ENCODE results near the gene CLEC16A.

Gene CLEC16A

DNA sequence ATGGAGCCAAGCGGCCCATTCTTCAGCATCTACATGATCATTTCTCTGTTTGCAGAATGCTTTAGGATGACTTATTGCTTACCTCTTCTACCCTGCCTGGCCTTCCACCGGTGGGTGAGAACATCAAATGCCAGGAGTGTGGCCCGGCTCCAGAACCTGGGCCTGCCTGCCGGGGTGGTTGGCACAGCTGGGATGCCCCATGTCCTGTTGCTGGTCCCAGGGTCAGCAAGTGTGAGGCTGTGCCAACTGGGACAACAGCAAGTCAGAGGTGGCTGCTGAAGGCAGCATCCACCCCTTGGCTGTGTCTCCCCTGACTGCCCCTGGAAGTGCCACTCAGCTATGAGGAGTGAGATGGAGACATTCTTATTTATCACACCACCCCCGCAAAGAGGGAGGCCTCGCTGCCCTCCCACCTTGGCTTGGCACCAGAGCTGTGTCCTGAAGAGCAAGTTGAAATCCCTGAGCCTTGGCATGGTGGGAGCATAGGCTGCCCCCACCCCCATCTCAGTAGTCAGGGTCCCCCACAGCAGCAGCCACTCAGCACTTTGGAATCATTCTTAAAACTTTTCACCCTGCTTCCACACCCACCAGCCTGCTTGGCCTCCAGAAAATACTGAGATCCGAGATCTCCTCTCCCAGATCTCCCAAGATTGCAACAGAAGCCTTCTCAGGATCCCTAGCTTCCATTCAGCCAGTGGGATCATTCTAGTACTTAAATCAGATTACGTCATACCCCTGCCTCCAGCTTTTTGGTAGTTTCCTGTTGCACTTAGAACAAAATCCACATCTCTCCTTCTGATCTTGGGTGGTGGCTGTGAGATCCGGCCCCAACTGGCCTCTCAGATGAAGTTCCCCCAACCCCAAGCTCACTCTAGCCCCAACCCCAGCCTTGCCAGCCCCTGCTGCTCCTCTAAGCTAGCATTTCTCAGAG is 184.1 kb downstream of the CLEC16A start:
- DNase-seq = no peak

DNA sequence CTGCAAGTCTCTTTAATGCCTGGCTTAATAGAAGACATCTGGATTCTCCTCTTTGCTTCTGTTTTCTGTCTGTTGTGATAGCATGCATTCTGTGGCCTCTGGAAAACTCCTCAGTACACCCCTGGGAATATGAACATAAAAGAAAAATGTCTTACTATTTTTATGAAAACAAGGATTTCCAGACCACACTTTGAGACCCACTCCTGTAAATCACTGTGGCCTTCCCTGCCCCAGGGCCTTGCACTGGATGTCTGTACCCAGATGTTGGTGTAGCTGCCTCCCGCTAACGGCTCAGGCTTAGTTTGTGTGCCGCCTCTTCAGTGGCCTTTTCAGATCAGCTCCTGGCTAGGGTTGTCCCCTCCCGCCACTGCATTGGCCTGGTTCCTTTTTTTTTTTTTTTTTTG is 185.0 kb downstream of the CLEC16A start:
- no peak for DNase-seq

DNA sequence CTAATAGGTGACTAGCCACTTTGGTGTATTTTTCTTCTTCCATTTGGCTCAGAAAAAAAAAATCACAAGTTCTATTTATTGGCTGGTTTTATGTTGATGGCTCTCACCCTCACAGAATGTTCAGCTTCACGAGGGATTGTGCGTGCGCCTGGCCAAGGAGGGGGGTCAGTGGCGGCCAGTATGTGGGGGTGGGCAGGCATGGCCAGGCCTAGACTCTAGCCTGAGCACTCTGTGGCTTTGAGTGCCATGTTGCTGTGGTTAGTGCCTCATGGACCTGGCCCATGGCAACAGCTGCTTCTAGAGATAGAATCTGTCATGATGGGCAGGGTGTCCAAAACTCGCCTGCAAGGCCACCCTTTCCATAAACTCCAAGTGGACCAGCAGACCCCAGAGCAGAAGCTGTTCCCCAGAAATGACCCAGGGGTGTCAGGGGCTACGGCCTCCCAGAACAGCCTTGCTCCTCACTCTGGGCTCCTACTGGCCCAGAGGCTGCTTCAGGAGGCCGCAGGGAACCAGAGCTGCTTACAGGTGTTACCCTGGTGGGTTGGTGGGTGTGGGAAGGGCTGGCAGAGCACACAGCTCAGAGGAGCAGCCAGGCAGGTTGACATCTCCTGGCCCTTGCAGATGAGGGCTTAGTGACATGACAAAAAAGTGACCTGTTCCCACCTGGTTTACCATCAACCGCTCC is 186.8 kb downstream of the CLEC16A start:
- no peak for DNase-seq

DNA sequence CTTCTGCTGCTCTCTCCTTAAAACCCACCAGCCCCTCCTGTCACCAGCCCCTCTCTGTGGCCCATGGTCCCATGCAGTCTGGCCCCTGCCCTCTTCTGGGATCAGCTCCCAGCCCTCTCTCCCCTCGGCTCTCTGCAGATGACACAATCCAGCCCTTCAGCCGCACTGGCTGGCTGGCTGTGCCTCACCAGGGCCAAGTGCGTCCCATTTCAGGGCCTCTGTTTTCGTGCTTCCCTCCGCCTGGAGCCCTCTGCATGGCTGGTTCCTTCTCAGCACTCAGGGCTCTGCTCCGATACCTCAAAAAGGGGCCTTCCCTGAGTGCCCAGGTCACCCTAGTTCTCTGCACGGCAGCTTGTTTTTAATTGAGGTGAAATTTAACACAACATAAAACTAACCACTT is 187.3 kb downstream of the CLEC16A start:
- no peak for DNase-seq

DNA sequence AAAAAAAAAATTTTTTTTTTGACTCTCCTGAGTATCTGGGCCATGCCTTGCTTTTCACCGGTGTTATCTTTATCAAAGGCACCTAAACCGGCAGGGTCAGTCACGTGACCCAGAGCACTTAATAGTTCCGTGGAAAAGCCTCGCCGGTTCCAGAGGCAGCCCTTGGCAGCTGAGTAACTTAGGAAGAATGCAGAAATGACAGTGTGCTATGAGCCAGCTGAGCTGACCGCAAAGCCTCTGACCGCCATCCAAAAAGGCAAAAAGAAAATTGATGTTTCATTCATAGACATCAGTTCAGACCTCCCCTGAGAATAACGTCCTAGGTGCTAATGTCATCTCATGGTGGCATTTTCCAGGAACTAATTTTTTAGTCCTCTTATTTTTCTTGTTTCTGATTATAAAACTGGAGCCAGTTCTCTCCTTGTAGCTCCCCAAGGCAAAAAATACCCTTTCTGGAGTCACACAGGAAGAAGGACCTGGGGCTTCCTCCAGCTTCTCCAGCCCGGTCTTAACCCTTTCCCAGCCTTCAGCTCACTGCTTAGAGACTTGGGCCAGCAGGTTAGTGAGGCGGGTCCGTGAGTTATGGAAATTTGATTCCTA is 189.1 kb downstream of the CLEC16A start:
- no peak for DNase-seq

DNA sequence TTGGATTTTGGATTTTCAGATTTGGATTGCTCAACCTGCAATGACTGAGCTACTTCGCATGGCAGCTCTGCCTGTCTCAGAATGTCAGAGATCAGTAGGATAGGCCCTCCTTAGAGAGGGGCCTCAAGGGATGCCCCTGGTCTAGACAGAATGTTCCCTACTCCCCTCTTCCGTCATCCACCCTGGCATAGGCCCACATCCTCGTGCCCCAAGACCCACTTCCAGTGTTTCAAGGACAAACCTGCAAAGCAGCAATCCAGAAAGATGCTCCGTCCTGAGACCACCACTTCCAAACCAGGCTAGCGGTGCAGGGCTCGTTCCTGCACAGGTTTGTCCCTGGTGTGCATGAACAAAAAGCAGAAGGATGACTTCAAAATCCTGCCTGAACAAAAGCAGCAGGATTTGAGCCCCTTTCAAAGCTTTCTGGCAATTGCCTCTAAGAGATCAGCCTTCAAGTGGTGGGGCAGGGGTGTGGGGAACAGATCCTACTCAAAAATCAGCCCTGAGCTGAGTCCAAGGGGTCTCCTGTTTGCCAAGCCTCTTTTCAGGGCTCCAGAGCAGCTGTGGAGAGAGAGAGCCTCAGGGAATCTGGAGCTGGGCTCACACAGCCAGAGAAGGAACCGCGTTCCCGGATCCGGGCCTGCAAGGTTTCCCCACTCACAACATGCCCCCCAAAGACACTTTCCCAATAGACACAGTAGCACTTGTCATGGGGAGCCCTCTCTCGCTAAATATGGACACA is 190.5 kb downstream of the CLEC16A start:
- DNase-seq = no peak

DNA sequence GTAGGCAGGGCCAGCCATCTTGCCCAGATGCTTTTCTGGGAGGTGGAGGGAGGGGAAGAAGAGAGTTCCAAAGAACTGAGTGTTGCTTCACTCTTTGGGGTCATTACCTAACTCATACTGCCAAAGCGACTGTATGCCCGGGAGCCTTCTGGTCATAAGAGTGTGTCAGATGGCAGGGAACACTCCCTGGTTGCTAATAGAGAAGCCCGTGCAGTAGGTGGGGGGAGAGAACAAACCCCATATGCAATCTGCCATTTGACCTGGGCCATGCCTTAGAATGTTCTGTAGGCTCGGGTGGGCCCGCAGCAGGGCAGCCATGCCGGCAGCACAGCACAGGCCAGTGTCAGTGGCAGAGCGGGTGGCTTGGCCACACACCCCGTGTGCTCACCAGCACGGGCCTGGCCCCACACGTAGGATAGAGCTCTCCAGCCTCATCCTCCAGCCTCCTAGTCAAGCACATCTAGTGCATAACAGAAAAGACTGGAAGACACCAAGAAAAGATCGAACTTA is 191.2 kb downstream of the CLEC16A start:
- DNase-seq = no peak

DNA sequence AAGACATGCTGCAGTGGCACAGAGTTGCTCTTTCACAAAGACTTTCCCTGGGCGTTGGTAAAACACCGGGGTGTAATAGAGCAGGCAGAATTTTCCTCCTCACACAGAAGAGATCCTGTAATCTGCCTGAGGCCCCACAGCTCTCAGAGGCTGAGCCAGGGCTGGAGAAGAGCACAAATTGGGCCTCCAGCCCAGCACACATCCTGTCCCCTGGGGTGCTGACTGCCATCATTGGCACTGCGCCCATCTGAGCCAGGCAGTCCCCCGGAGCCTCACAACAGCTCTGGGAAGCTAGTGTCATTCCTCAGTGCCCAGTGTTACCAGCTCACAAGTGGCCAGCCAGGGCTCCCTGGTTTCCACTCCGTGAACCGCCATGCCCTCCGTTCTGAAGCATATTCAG is 192.2 kb downstream of the CLEC16A start:
- DNase-seq = no peak

DNA sequence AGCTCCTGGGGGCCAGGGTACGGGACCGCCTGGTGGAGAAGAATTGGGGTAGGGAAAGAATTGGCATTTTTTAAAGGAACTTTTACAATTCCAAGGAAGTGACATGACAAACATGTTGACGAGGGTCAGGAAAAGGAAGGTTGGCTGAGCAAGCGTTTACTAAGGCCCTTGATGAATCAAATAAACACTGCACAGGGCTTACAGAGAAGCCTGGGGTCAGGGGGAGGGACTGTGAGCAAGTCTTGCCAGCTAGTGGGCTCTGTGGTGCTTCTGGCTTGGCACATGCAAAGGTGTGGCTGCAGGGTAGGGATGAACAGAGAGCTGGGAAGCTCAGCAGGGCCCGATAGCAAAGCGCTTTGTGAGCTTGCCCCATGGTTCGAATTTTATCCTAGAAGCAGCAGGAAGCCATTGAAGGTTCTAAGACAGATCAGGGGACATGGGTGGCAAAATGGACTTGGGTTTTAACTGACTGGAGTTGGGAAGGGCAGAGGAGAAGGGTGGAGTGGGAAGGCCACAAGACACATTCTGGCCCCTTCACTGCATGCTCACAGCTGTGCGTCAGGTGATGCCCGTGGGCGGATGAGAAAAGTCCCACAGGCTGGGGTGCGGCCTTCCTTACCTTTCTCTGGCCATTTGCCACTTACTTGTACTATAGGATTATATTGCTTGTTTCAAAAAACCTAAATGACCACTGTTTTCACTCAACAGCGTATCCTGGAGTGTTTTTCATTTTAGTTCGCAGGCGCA is 193.8 kb downstream of the CLEC16A start:
- DNase-seq = no peak

DNA sequence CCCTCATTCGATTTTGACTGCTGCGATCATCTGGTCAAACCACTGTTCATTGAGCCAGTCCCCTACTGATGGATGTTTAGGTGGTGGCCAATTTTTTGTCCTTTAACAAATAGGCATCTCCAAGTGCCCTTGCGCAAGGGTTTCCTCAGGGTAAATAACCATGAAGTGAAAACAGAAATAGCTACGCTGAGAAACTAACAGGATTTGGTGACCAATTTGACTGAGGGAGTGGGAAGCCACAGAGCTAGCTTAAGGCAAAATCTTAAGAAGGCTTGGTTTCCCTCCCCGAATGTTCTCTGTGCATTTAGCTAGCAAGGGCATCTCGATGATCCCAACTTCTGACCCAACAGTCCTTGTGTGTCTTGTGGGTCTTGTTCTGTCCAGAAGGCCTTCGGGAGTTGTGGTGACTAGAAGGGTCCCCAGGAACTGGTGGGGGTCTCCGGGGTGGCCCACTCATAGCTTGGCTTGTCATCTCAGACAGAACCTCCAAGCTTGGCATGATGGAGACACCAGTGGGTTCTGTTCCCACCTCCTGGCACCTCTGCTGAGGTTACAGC is 194.5 kb downstream of the CLEC16A start:
- DNase-seq = no peak

DNA sequence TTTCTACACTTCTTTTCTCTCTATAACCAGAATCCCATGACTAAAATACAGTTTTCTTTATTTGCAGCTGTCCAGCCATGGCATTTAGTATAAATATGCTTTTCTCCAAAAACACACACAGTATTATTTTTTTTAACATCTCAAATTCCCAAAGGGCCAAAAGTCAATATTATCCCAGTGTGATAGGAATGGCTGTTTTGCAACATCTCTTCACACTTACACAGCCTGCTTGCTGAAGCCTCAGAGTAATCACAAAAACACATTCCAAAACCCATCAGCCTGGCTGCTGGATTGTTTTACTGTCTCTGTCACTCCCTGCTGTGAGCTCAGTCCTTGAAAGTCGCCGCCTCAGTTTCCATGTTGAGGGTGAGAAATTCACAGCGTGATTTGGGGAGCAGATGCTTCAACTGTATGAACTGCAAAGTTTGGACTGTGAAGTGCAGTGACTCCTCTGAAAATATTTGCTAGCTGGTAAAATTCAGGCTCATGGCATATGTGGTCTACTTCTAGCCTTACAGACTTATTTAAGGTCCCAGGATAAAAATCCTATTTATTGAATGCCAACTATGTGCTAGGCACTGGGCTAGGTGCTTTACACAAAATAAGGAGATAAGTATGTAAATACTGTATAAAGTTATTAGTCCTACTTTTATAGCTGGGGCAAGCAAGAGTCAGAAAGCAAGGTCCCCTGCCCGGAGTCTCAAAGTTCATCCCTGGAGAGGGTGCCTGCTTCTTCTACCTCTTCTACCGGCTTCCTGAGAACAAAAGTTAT is 195.1 kb downstream of the CLEC16A start:
- DNase-seq = no peak

DNA sequence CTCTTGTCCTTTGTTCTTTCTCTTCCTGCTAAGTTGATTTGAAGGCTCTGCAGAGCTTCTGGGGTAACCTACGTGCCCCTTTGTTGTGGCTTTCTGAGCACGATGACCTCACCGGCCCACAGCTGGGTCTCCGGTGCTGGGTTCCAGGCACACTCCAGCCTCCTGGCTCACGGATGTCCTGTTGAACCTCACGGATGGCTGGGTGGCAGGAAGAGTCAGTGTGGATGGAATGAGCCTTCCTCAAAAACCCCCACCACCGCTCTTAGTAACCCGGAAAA is 195.7 kb downstream of the CLEC16A start:
- peak; percentile 16 to 43 for DNase-seq

DNA sequence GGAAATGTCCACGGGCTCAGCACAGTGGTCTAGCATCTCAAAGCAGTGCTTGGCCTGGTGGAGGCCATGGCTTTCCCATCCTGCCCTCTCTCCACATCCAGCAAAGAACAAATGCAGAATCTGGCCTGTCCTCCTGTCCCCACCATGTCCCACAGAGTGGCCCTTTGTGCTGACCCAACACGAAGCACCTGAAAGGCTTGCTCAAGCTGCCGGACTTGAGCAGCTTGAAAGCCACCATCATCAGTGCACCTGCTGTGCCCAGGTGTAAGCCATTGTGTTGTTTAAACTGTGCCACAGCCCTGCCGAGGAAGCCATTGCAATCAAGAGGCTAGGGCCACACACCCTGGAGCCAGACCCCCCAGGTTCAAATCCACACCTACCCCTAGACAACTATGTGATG is 196.1 kb downstream of the CLEC16A start:
- DNase-seq = no peak

DNA sequence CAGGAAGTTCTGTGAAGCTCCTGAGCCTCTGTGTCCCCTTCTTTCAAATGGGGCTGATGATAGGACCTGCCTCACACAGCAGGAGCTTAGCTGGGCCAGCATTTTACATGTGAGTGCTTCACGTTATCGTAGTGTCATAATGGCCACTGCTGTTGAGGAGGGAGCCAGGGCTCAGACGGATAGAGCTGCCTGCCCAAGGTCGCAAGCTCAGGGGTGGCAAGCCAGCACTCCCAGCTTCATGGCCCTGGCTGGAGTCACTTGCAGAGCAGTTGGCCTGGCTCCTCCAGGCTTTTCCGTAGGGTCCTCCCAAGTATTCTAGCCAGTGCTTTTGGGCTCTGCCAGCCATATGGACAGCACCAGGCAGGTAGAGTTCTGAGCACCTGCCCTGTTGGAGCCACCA is 196.5 kb downstream of the CLEC16A start:
- no peak for DNase-seq

DNA sequence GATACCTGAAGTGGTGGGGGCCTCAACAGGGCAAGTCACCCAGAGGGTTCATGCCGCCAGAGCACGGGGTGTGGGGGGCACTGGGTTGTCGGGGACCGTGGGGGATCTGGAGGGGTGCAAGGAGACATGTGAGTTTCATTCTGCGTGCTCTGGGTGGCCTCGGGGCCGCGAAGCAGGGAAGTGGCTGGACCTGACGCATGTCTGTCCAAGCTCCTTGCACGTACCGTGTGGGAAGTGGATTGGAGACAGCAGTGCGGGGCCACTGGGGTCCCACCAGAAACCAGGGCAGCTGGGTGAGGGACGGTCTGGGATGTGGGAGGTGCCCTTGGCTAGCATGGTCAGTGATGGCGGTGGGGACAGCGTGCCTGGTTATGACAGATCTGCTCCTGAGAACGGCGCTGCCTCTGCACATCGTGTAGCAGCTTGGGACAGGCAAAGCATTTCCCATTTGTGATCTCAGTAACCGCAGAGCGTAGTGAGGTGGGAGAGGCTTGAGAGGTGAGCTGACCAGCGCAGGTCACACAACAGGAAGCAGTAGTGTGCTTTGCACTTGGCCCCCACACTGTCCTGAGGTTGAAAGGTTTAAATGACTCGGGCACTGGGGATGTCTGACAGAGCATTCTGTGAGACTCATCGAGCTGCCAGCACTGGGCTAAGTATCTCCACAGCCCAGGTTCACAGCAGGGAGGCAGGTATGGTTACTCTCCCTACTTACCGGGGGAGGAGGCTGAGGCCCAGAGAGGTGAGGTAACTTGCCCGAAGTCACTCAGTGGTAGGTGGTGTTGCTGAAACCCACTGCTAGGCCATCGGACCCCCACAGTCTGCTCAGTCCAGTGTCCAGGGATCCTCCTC is 197.3 kb downstream of the CLEC16A start:
- no peak for DNase-seq

DNA sequence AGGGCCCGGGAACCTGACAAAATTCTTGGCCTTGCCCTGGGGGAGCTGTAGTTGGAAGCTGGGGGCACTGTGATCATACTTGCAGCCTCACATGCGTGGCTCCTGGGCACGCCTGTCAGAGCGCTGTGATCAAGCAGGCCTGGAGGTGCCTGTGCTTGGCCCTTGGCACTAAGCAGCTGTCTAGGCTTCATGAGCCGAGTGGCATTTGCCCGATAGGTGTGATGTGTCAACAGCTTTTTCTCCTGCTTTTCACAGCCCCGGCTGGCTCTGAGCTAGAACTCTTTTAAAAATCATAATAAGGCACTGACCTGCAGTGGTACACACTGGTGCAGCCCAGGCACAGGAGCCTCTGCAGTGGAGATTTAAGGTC is 197.9 kb downstream of the CLEC16A start:
- no peak for DNase-seq

DNA sequence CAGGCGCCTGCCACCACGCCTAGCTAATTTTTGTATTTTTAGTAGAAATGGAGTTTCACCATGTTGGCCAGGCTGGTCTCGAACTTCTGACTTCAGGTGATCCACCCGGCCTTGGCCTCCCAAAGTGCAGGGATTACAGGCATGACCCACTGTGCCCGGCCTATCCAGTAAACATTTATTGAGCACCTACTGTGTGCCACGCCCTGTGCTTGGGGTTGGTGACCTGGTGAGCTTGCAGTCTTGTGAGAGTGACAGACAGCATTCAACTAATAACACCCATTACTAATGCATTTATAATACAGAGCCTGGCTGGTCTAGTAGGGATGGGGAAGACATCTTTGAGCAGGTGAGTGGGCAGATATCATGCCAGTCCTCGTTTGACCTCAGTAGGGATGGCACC is 198.6 kb downstream of the CLEC16A start:
- DNase-seq = no peak

DNA sequence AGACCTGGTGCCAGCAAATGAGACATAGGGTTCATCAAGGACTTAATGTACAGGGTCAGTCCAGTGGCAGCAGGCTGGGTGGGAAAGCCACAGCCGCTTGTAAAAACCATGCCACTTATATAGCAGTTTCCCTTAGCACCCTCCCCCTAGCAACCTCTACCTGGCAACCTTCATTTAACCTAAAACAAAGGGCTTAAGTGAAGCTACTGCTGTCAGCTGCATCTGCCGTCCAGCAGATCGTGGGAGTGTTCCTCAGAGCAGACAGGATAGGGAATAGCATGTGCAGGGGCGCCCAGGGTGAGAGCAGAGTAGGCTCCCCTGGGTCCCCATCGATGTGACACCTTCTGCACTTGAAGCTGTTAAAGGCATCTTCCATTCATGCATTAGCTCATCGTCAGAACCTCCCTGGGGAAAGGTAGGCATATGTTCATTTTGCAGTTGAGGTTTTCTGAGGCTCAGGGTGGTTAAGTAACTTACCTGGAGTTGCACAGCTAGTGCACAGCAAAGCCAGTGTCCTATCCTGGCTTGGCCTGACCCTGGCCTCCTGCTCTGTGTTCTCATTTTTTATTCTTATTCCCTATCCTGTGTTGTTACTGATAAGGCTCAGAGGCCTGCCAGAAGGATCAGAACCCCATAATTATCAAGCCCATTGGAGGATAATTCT is 199.1 kb downstream of the CLEC16A start:
- no peak for DNase-seq

DNA sequence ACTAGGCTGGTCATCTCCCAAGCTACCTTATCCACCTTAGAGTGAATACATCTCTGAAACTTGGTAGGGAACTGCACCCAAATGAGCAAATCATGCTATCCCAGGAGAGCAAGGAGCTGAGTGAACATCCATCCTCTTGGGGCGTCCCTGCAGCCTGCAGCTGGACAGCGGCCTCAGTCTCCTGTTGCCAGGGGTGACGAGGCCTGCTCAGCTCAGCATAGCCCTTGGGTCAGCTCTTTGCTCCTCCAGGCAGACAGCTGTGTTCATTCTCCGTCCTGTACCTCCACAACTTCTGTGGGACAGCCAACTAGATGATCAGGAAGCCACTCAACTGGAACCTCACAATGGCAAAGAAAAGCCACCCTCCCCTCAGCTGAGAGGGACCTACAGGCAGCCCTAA is 199.8 kb downstream of the CLEC16A start:
- DNase-seq = no peak
